Esophagus muscularis mucosa (tissue), 4 donors: ENCODE results near the gene ST8SIA4.

Source experiments
- CTCF ChIP-seq, 3 experiments: fragments of 200-600 bp in 2 of 3; fragments of 450-650 bp in 1 of 3; sonication (generic) in 2 of 3; IDR thresholded peaks; one replicate each; pipeline ENCODE4 v1.5.1; 2017 to 2019; ENCODE audit warnings: antibody characterized with exemption in 3 of 3, mild to moderate bottlenecking in 2 of 3, moderate library complexity in 1 of 3
- EP300 ChIP-seq: sonication (generic); formaldehyde crosslinking; IDR thresholded peaks from one replicate; pipeline ENCODE4 v1.6.1; 2017; ENCODE audit warnings: antibody characterized with exemption
- POLR2A ChIP-seq: fragments of 450-650 bp; IDR thresholded peaks from one replicate; pipeline ENCODE4 v1.6.1; 2017; ENCODE audit warnings: antibody characterized with exemption, moderate library complexity, mild to moderate bottlenecking, low read depth

DNA sequence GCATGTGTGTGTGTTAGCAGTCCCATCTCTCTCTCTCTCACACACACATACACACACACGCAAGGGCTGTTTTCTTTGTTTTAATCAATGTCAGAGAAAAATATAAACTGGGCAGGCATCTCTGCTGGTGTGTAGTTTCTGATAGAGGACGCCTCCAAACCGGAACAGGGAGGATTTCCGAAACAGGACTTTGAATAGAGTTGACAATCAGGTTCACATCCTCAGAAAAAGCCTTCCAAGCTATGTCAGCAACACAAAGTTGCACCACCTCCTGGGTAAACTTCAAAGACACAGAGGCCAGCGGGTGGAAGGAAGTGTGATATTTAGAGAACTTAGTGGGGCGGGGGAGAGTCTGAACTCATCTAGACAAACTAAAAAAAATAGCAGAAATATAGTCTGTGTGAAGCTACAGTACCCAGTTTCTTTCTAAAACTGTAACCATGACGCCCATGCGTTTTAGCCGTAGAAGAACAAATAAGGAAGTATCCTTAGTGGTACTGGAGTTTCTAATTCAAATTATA lies 1.2 kb downstream of the ST8SIA4 start:
- no peak for TF ChIP-seq POLR2A
- no peak for TF ChIP-seq CTCF (IDR thresholded peaks at IDR 0.05)
- no peak for TF ChIP-seq EP300
